GM23338 (cell line): Measurements from ENCODE around the gene GRM8. TPM values are rescaled to one million over a fixed set of nuclear protein-coding genes. Genes with fewer than 3 reads are reported as not detected.

Experiments used
- ATAC-seq: fragments of 200-7000 bp; cut with Tn5 transposase; 3 replicates; pipeline ENCODE4 v1.9.1; 2020
- DNase-seq: peaks from one replicate; pipeline ENCODE4 v3.0.0-alpha.2; 2015; ENCODE audit warnings: low spot score
- H2AFZ ChIP-seq: fragments of 200-600 bp; sonication (generic); 2 replicates; pipeline ENCODE4 v1.8.0; 2016; ENCODE audit warnings: antibody characterized with exemption, mild to moderate bottlenecking, moderate library complexity
- H3F3A ChIP-seq: fragments of 200-600 bp; sonication (generic); replicated peaks from 2 replicates; pipeline ENCODE4 v1.8.0; 2017; ENCODE audit warnings: antibody characterized with exemption, mixed run types, low read depth
- H3K27ac ChIP-seq: fragments of 200-600 bp; sonication (generic); 2 replicates; pipeline ENCODE4 v1.6.1; 2016; ENCODE audit warnings: low read depth
- H3K27me3 ChIP-seq: fragments of 200-600 bp; sonication (generic); 2 replicates; pipeline ENCODE4 v1.8.0; 2016; ENCODE audit warnings: mild to moderate bottlenecking, mixed run types, moderate library complexity; ENCODE audit not compliant: insufficient read depth
- H3K36me3 ChIP-seq: fragments of 200-600 bp; sonication (generic); 2 replicates; pipeline ENCODE4 v1.8.0; 2016; ENCODE audit warnings: mild to moderate bottlenecking; ENCODE audit not compliant: insufficient read depth
- H3K4me1 ChIP-seq: fragments of 200-600 bp; sonication (generic); 2 replicates; pipeline ENCODE4 v1.8.0; 2016; ENCODE audit warnings: mild to moderate bottlenecking, moderate library complexity; ENCODE audit not compliant: insufficient read depth
- H3K4me2 ChIP-seq: fragments of 200-600 bp; sonication (generic); 2 replicates; pipeline ENCODE4 v1.7.1; 2017; ENCODE audit warnings: mixed run types
- H3K4me3 ChIP-seq: fragments of 200-600 bp; sonication (generic); 2 replicates; pipeline ENCODE4 v1.6.1; 2016; ENCODE audit warnings: mixed run types
- H3K79me2 ChIP-seq: fragments of 200-600 bp; sonication (generic); replicated peaks from 2 replicates; pipeline ENCODE4 v1.8.0; 2017; ENCODE audit warnings: mild to moderate bottlenecking; ENCODE audit not compliant: insufficient read depth
- H3K9me2 ChIP-seq: fragments of 200-600 bp; sonication (generic); 2 replicates; pipeline ENCODE4 v1.8.0; 2017; ENCODE audit not compliant: insufficient read depth
- H4K20me1 ChIP-seq: fragments of 200-600 bp; sonication (generic); replicated peaks from 2 replicates; pipeline ENCODE4 v1.8.0; 2017; ENCODE audit warnings: mild to moderate bottlenecking; ENCODE audit not compliant: insufficient read depth
- H3K27ac Mint-ChIP-seq: 2 replicates; pipeline ENCODE4 v1.8.0; 2020; ENCODE audit warnings: inconsistent platforms, mild to moderate bottlenecking, moderate library complexity, mixed read lengths
- H3K27me3 Mint-ChIP-seq: 3 replicates; pipeline ENCODE4 v1.8.0; 2022; ENCODE audit warnings: low read depth, mild to moderate bottlenecking, moderate library complexity, mixed read lengths, inconsistent platforms; ENCODE audit not compliant: insufficient read depth, poor library complexity
- H3K36me3 Mint-ChIP-seq: 3 replicates; pipeline ENCODE4 v1.8.0; 2021; ENCODE audit warnings: low read depth, mild to moderate bottlenecking, inconsistent platforms, moderate library complexity, mixed read lengths
- H3K4me1 Mint-ChIP-seq: 3 replicates; pipeline ENCODE4 v1.8.0; 2020; ENCODE audit warnings: mild to moderate bottlenecking, inconsistent platforms, mixed read lengths
- H3K4me3 Mint-ChIP-seq: 3 replicates; pipeline ENCODE4 v1.8.0; 2021; ENCODE audit warnings: moderate library complexity, mild to moderate bottlenecking, inconsistent platforms, mixed read lengths
- H3K9me3 Mint-ChIP-seq: 3 replicates; pipeline ENCODE4 v1.8.0; 2020; ENCODE audit warnings: moderate library complexity, mild to moderate bottlenecking, inconsistent platforms, mixed read lengths
- CREB1 ChIP-seq: fragments of 250-450 bp; sonication (Bioruptor Pico); IDR thresholded peaks from 2 replicates; pipeline ENCODE4 v1.5.0; 2020; ENCODE audit warnings: low read depth, mild to moderate bottlenecking, moderate library complexity
- EZH2 ChIP-seq: fragments of 200-600 bp; sonication (generic); IDR thresholded peaks from one replicate; pipeline ENCODE4 v1.8.0; 2017; ENCODE audit warnings: antibody characterized with exemption, mild to moderate bottlenecking, low read depth; ENCODE audit not compliant: unreplicated experiment
- EZH2phosphoT487 ChIP-seq: fragments of 200-600 bp; sonication (generic); IDR thresholded peaks from one replicate; pipeline ENCODE4 v1.8.1; 2018; ENCODE audit warnings: antibody characterized with exemption; ENCODE audit not compliant: unreplicated experiment
- JUNB ChIP-seq: IDR thresholded peaks from one replicate; pipeline ENCODE4 v1.6.1; 2016; ENCODE audit warnings: antibody characterized with exemption; ENCODE audit not compliant: unreplicated experiment
- NANOG ChIP-seq: IDR thresholded peaks from 2 replicates; pipeline ENCODE4 v1.6.1; 2016; ENCODE audit warnings: antibody characterized with exemption, borderline replicate concordance
- STAT1 ChIP-seq: IDR thresholded peaks from one replicate; pipeline ENCODE4 v1.6.1; 2016; ENCODE audit warnings: antibody characterized with exemption; ENCODE audit not compliant: unreplicated experiment
- ZNF114 ChIP-seq: fragments of 250-450 bp; sonication (Bioruptor Pico); IDR thresholded peaks from 2 replicates; pipeline ENCODE4 v1.5.0; 2020; ENCODE audit warnings: mild to moderate bottlenecking, moderate library complexity
- ZNF331 ChIP-seq: fragments of 250-450 bp; sonication (Bioruptor Pico); IDR thresholded peaks from 2 replicates; pipeline ENCODE4 v1.5.0; 2020; ENCODE audit warnings: low read depth, mild to moderate bottlenecking, moderate library complexity
- ZNF462 ChIP-seq: fragments of 250-450 bp; sonication (Bioruptor Pico); IDR thresholded peaks from 2 replicates; pipeline ENCODE4 v1.5.0; 2020; ENCODE audit warnings: mild to moderate bottlenecking, moderate library complexity
- polyA plus RNA-seq: library from polyadenylated mRNA; unstranded; fragments of >200 nt; fragmentation: Nextera tagmentation; extraction: Ambion mirVana; gene quantifications from 2 replicates; pipeline ENCODE4 v1.2.1, GENCODE V29; 2016
- total RNA-seq: library from RNA; depleted of rRNA; stranded (reverse); fragments of >200 nt; shearing (Covaris generic); gene quantifications from 2 replicates; pipeline ENCODE4 v1.2.3, GENCODE V29; 2014
- TF ChIP-seq, protein P1 (sequence below): IDR thresholded peaks from 2 replicates; pipeline ENCODE4 v1.6.1; 2016; ENCODE audit warnings: antibody characterized with exemption
- TF ChIP-seq, protein P2 (sequence below): IDR thresholded peaks from one replicate; pipeline ENCODE4 v1.6.1; 2018; ENCODE audit warnings: antibody characterized with exemption; ENCODE audit not compliant: unreplicated experiment

Gene GRM8
- total and polyA plus RNA-seq, 2 experiments from 2014 or later, result 1.9 to 6.6 TPM

- no peak for TF ChIP-seq ZNF462
- TF ChIP-seq, protein P1, sequence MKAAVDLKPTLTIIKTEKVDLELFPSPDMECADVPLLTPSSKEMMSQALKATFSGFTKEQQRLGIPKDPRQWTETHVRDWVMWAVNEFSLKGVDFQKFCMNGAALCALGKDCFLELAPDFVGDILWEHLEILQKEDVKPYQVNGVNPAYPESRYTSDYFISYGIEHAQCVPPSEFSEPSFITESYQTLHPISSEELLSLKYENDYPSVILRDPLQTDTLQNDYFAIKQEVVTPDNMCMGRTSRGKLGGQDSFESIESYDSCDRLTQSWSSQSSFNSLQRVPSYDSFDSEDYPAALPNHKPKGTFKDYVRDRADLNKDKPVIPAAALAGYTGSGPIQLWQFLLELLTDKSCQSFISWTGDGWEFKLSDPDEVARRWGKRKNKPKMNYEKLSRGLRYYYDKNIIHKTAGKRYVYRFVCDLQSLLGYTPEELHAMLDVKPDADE, result no peak
Measured at GRCh38 chr7:126589068-126589684, 663.6 kb downstream of the GRM8 start (continued).

- Histone ChIP-seq H3F3A (no peaks in the 10 kb centered on the region), H3K4me3 (no peak overlapping the region), H3K4me1 (no peaks in the 10 kb centered on the region), H3K9me2 (no peaks in the 10 kb centered on the region), H4K20me1 (no peaks in the 10 kb centered on the region), H3K4me2 (no peak overlapping the region), H3K36me3 (no peaks in the 10 kb centered on the region), H3K27ac (no peak overlapping the region), H3K79me2 (no peaks in the 10 kb centered on the region), H3K27me3 (no peaks in the 10 kb centered on the region), H2AFZ (no peak overlapping the region)
- no peak for DNase-seq
- Mint-ChIP-seq H3K36me3 (no peaks in the 10 kb centered on the region), H3K27ac (no peak overlapping the region), H3K4me3 (no peak overlapping the region), H3K27me3 (no peaks in the 10 kb centered on the region), H3K4me1 (0 out of 3 replicates have a peak, but pooled peaks cover 3% of the 10 kb centered on the region), H3K9me3 (no peaks in the 10 kb centered on the region)
- ATAC-seq, result no peak
- TF ChIP-seq EZH2 (no peak), ZNF331 (CRISPR knock-in tag) (no peak), JUNB (no peak), CREB1 (CRISPR knock-in tag) (no peak), EZH2phosphoT487 (no peak), NANOG (no peak), STAT1 (no peak), ZNF114 (no peak)
- TF ChIP-seq, protein P2, sequence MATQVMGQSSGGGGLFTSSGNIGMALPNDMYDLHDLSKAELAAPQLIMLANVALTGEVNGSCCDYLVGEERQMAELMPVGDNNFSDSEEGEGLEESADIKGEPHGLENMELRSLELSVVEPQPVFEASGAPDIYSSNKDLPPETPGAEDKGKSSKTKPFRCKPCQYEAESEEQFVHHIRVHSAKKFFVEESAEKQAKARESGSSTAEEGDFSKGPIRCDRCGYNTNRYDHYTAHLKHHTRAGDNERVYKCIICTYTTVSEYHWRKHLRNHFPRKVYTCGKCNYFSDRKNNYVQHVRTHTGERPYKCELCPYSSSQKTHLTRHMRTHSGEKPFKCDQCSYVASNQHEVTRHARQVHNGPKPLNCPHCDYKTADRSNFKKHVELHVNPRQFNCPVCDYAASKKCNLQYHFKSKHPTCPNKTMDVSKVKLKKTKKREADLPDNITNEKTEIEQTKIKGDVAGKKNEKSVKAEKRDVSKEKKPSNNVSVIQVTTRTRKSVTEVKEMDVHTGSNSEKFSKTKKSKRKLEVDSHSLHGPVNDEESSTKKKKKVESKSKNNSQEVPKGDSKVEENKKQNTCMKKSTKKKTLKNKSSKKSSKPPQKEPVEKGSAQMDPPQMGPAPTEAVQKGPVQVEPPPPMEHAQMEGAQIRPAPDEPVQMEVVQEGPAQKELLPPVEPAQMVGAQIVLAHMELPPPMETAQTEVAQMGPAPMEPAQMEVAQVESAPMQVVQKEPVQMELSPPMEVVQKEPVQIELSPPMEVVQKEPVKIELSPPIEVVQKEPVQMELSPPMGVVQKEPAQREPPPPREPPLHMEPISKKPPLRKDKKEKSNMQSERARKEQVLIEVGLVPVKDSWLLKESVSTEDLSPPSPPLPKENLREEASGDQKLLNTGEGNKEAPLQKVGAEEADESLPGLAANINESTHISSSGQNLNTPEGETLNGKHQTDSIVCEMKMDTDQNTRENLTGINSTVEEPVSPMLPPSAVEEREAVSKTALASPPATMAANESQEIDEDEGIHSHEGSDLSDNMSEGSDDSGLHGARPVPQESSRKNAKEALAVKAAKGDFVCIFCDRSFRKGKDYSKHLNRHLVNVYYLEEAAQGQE, result no peak
- TF ChIP-seq, protein P1, result no peak
Measured at GRCh38 chr7:126578338-126578737, 674.4 kb downstream of the GRM8 start.
